Ammon's horn (tissue), 1 donor: Measurements from ENCODE around the gene SLC44A5.
"Not testable (repeated sequence)": the region's sequence is repeated elsewhere in the genome, so short reads cannot be mapped to it uniquely, and the experiment has no call there.

Source experiments
- DNase-seq: peaks from one replicate; pipeline ENCODE4 v3.0.0-alpha.2; 2016; ENCODE audit warnings: low spot score

The SLC44A5 gene

GRCh38 chr1:75449998-75450397 lies 160.9 kb downstream of the SLC44A5 start:
- DNase-seq, result no peak

DNA sequence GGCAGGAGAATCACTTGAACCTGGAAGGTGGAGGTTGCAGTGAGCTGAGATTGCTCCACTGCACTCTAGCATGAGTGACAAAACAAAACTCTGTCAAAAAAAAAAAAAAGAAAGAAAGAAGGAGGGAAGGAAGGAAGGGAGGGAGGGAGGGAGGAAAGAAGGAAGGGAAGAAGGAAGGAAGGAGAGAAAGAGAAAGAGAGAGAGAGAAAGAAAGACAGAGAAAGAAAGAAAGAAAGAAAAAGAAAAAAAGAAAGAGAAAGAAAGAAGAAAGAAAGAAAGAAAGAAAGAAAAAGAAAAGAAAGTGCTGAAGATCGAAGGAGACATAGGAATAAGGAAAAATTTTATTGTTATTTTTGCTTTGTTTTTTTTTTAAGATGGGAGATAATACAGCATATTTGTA lies 166.7 kb downstream of the SLC44A5 start:
- DNase-seq, result no peak

DNA sequence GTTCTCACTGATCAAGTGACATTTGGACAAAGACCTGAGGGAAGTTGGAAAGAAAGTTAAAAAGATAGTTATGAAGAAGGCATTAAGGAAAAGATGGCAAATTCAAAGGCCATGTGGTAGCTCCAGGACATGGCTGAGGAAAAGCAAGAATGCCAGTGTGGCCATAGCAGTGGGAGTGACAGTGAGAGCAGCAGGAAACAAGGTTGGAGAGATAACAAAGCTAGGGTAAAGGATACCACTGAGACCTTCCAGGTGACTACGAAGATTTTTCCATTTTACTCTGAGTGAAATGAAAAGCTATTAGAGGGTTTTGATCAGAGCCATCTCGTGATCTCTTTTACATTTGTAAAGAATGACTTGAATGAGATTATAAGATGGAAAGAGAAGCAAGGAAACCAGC lies 170.6 kb downstream of the SLC44A5 start:
- DNase-seq, result no peak

GRCh38 chr1:75438355-75438754 lies 172.6 kb downstream of the SLC44A5 start:
- no peak for DNase-seq

DNA sequence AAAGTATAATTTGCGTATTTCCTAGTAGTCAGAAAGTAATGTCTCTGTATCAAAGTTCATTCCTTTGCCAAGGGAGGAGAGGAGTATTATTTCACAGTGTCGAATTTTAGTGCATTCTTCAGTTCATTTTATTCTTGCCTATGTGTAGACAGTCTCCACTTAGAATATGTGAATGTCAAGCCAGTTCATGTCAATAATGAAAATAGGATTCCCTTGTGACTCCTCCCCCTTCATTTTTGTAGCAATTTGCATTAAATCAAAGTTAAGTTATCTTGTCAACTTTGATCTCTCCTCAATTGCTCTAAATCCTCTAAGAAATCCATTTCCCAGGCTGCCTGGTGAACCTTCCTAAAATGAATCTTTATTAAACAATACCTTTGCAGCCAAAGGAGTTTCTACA lies 179.1 kb downstream of the SLC44A5 start:
- no peak for DNase-seq

- no peak for DNase-seq
Measured at GRCh38 chr1:75430526-75430925, 180.4 kb downstream of the SLC44A5 start.

- DNase-seq, result peak; percentile 6
Measured at GRCh38 chr1:75426688-75427087, 184.2 kb downstream of the SLC44A5 start.

- DNase-seq, result peak; percentile 13
Measured at GRCh38 chr1:75425001-75425650, 185.8 kb downstream of the SLC44A5 start.

- DNase-seq, result no peak
Measured at GRCh38 chr1:75423616-75424015, 187.3 kb downstream of the SLC44A5 start.

- no peak for DNase-seq
Measured at GRCh38 chr1:75423136-75423535, 187.8 kb downstream of the SLC44A5 start.

GRCh38 chr1:75421371-75421770 lies 189.5 kb downstream of the SLC44A5 start:
- no peak for DNase-seq

GRCh38 chr1:75415187-75415586 lies 195.7 kb downstream of the SLC44A5 start:
- DNase-seq, result no peak

DNA sequence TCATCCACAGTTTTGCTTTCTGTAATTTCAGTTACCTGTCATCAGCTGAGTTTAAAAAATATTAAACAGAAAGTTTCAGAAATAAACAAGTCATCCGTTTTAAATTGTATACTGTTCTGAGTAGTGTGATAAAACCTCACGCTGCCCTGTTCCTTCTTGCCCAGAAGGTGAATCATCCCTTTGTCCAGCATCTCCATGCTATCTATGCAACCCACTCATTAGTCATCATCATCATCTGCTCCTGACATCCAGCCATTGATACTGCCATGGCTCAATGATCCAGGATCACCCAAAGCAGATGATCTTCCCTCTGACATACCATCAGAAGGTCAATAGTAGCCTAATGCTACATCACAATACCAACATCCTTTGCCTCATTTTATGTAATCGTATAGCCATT lies 198.3 kb downstream of the SLC44A5 start:
- DNase-seq, result no peak

GRCh38 chr1:75404681-75405080 lies 206.2 kb downstream of the SLC44A5 start:
- DNase-seq, result not testable (repeated sequence)

- DNase-seq, result not testable (repeated sequence)
Measured at GRCh38 chr1:75403147-75403646, 207.7 kb downstream of the SLC44A5 start.

- no peak for DNase-seq
Measured at GRCh38 chr1:75400716-75401115, 210.2 kb downstream of the SLC44A5 start.

GRCh38 chr1:75396745-75397144 lies 214.2 kb downstream of the SLC44A5 start:
- DNase-seq, result no peak

- no peak for DNase-seq
Measured at GRCh38 chr1:75396260-75396659, 214.7 kb downstream of the SLC44A5 start.

GRCh38 chr1:75394386-75395139 lies 216.4 kb downstream of the SLC44A5 start:
- no peak for DNase-seq

DNA sequence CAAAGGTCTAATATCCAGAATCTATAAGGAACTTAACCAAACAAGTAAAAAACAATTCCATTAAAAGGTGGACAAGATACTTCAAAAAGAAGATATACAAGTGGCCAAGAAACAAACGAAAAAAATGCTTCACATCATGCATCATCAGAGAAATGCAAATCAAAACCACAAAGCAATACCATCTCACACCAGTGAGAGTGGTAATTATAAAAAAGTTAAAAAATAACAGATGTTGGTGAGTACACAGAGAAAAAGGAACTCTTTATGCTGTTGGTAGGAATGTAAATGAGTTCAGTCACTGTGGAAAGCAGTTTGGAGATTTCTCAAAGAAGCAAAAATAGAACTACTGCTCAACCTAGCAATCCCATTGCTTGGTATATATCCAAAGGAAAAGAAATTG lies 218.6 kb downstream of the SLC44A5 start:
- no peak for DNase-seq

- DNase-seq, result not testable (repeated sequence)
Measured at GRCh38 chr1:75375476-75376447, 235.2 kb downstream of the SLC44A5 start.

DNA sequence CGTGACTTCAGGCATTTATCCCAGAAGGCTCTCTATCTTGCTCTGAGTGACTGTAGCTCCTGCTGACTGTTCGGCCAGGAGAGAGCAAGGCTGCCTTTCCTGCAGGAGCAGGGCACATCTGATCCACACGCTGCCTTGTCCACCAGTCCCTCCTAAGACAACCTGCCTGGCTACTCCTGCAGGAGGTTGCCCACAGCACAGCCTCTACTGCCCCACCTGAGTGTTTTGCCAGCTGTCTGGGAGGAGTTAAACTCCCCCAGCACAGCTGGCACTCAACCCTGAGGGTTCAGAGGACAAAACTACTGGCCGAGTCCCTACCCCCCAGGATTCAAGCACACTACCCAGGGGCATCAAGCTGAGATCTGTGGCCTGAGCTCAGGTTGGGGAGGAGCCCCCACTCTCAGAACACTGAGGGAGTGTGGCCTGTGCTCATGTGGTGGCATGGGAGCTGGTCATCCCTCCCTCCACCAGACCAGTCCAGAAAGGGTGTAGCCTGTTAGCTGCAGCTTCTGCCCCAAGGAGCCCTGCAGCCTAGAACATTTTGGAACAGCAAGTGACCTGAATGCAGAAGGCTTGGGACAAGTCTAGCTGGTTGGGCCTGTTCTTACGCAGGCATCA lies 237.3 kb downstream of the SLC44A5 start:
- DNase-seq, result no peak
